ENCODE results near the gene ZGPAT. TPM values are rescaled to one million over a fixed set of nuclear protein-coding genes. Genes with fewer than 3 reads are reported as not detected.
"Not testable (repeated sequence)": the region's sequence is repeated elsewhere in the genome, so short reads cannot be mapped to it uniquely, and the experiment has no call there.

ZGPAT gene
- 15.6 and 18.8 TPM in 2 replicates for total RNA-seq

DNA sequence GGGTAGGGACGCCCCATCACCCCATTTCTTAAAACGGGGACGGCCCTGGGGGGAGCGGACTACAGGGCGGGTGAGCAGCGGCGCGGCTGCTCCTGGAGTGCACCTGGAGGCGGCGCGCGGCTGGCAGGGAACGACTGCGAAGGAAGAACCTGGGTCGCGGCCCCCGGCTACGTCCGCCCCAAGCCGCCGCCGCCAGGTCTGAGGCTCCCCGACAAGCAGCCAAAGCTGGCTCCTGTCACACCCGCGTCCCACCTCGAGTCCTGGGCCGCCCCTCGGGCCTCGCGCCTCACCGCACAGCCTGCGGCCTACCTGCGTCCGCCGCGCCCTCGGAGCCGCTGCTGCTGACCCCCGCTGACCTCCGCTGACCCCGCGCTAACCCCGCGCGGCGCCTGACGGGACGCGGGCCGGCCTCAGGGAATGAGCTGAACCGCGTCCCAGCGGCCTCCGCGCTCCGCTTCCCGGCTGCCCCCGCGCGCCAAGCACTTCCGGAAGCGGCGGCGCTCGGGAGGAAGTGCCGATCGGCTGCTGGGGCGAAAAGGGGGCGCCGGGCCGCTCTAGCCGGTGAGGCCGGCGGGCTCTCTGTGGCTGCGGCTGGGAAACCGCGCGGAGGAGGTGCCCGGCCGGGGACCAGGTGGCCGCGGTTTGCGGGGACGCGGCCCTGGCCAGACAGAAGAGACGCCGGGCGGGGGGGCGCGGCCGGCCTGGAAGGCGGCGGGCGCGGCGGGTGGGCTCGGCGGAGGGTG lies at the start of gene ZGPAT, which contains the start of gene ARFRP1:
ZGPAT (plus strand) TSS at position 482 of the 743 bp plus-strand sequence. CDS start 542 bp downstream, outside the sequence.
ARFRP1 (minus strand) TSS at position 419 of the 743 bp plus-strand sequence. CDS start 885 bp downstream, outside the sequence.
- H2AFZ ChIP-seq (ENCODE audit: low read length): peak within 1 kb of the TSS; percentile 68
- H3K36me3 ChIP-seq (ENCODE audit: insufficient read depth, low read length): peaks cover 52% of the 10 kb centered on the region
- H4K20me1 ChIP-seq (ENCODE audit: insufficient read depth, low read length): peaks cover 14% of the 10 kb centered on the region
- H3K9me3 ChIP-seq (ENCODE audit: low read depth, low read length): no peaks in the 10 kb centered on the region
- H3K27me3 ChIP-seq (ENCODE audit: insufficient read depth, low read length): no peaks in the 10 kb centered on the region
- peak; percentile 99 for DNase-seq (ENCODE audit: insufficient read length, low spot score, missing footprints)
- H3K27ac ChIP-seq (ENCODE audit: low read depth, low read length): peak within 1 kb of the TSS; percentile 56
- peak within 1 kb of the TSS; percentile 85 for H3K4me2 ChIP-seq (ENCODE audit: insufficient read depth, low read length)
- TF ChIP-seq CTCF (IDR thresholded peaks at IDR 0.05; ENCODE audit: extremely low read depth, low read depth, low read length): no peak
- H3K4me3 ChIP-seq (ENCODE audit: insufficient read depth, low read length): peak within 1 kb of the TSS; percentile 87
- H3K79me2 ChIP-seq (ENCODE audit: insufficient read depth, low read length): peaks cover 86% of the 10 kb centered on the region
- peaks cover 18% of the 10 kb centered on the region for H3K4me1 ChIP-seq (ENCODE audit: insufficient read depth, low read length)

DNA sequence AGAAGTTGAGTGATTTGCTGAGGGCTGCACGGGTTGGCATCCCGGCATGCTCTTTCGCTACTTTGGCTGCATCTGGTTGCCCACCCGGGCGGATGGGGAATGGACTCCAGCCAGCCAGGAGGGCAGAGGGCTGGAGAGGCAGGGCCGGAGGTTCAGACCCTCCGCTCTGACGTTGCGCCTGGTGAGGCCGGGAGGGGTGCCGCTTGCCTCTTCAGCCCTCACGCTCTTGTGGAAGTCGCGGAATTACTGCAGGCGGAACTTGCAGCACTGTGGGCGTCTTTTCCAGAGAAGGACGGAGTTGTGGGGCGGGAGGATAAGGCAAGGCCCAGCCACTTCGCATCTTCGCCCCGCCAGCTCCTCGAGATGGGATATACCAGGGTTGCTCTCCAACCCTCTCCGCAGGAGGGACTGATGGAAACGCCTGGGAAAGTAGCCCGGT lies 49.1 kb upstream of the ZGPAT start:
- H3K27ac ChIP-seq (ENCODE audit: low read depth, low read length): peak overlapping the region; percentile 44
- H3K4me1 ChIP-seq (ENCODE audit: insufficient read depth, low read length): peaks cover 14% of the 10 kb centered on the region
- H4K20me1 ChIP-seq (ENCODE audit: insufficient read depth, low read length): no peaks in the 10 kb centered on the region
- TF ChIP-seq CTCF (IDR thresholded peaks at IDR 0.05; ENCODE audit: extremely low read depth, low read depth, low read length): no peak
- peak overlapping the region; percentile 99 for H2AFZ ChIP-seq (ENCODE audit: low read length)
- H3K4me2 ChIP-seq (ENCODE audit: insufficient read depth, low read length): peak overlapping the region; percentile 97
- H3K27me3 ChIP-seq (ENCODE audit: insufficient read depth, low read length): no peaks in the 10 kb centered on the region
- H3K79me2 ChIP-seq (ENCODE audit: insufficient read depth, low read length): peaks cover 36% of the 10 kb centered on the region
- H3K36me3 ChIP-seq (ENCODE audit: insufficient read depth, low read length): peaks cover 32% of the 10 kb centered on the region
- H3K4me3 ChIP-seq (ENCODE audit: insufficient read depth, low read length): peak overlapping the region; percentile 99
- peak; percentile 95 for DNase-seq (ENCODE audit: insufficient read length, low spot score, missing footprints)
- H3K9me3 ChIP-seq (ENCODE audit: low read depth, low read length): no peaks in the 10 kb centered on the region

DNA sequence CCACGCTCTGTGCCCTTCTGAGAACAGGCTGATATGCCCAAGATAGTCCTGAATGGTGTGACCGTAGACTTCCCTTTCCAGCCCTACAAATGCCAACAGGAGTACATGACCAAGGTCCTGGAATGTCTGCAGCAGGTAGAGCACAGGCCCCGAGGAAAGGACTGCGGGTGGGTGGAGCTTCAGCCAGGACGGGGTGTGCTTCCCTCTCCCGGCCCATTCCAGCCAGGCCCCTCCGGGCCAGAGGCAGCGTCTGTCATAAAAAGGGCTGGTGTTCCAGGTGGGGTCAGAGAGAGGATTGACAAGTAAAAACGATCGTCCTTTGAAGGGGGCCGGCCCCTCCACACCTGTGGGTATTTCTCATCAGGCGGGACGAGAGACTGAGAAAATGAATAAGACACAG lies 48.5 kb upstream of the ZGPAT start:
- no peaks in the 10 kb centered on the region for H3K27me3 ChIP-seq (ENCODE audit: insufficient read depth, low read length)
- H4K20me1 ChIP-seq (ENCODE audit: insufficient read depth, low read length): no peaks in the 10 kb centered on the region
- peak overlapping the region; percentile 99 for H3K4me3 ChIP-seq (ENCODE audit: insufficient read depth, low read length)
- peak overlapping the region; percentile 99 for H2AFZ ChIP-seq (ENCODE audit: low read length)
- DNase-seq (ENCODE audit: insufficient read length, low spot score, missing footprints): peak; percentile 89
- peak overlapping the region; percentile 44 for H3K27ac ChIP-seq (ENCODE audit: low read depth, low read length)
- H3K36me3 ChIP-seq (ENCODE audit: insufficient read depth, low read length): peaks cover 34% of the 10 kb centered on the region
- H3K4me1 ChIP-seq (ENCODE audit: insufficient read depth, low read length): peaks cover 14% of the 10 kb centered on the region
- no peaks in the 10 kb centered on the region for H3K9me3 ChIP-seq (ENCODE audit: low read depth, low read length)
- H3K79me2 ChIP-seq (ENCODE audit: insufficient read depth, low read length): peaks cover 42% of the 10 kb centered on the region
- TF ChIP-seq CTCF (IDR thresholded peaks at IDR 0.05; ENCODE audit: extremely low read depth, low read depth, low read length): no peak
- H3K4me2 ChIP-seq (ENCODE audit: insufficient read depth, low read length): peak overlapping the region; percentile 97

DNA sequence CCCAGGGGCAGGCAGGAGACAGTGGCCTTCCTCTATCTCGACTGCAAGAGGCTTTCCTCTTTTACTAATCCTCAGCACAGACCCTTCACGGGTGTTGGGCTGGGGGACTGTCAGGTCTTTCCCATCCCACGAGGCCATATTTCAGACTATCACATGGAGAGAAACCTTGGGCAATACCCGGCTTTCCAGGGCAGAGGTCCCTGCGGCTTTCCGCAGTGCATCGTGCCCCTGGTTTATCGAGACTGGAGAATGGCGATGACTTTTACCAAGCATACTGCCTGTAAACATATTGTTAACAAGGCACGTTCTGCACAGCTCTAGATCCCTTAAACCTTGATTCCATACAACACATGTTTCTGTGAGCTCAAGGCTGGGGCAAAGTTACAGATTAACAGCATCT lies 47.7 kb upstream of the ZGPAT start:
- DNase-seq (ENCODE audit: insufficient read length, low spot score, missing footprints); H3K4me2 ChIP-seq (ENCODE audit: insufficient read depth, low read length); H3K4me3 ChIP-seq (ENCODE audit: insufficient read depth, low read length); H2AFZ ChIP-seq (ENCODE audit: low read length); H3K27me3 ChIP-seq (ENCODE audit: insufficient read depth, low read length); H3K9me3 ChIP-seq (ENCODE audit: low read depth, low read length); H4K20me1 ChIP-seq (ENCODE audit: insufficient read depth, low read length); H3K27ac ChIP-seq (ENCODE audit: low read depth, low read length): not testable (repeated sequence)
- Histone ChIP-seq H3K36me3 (ENCODE audit: insufficient read depth, low read length) (peaks cover 34% of the 10 kb centered on the region), H3K79me2 (ENCODE audit: insufficient read depth, low read length) (peaks cover 49% of the 10 kb centered on the region), H3K4me1 (ENCODE audit: insufficient read depth, low read length) (peaks cover 14% of the 10 kb centered on the region)

Data from osteoblast (primary cell).